ENCODE results near the gene HDDC2.

- TF ChIP-seq CEBPZ (IDR thresholded peaks at IDR 0.05; ENCODE audit: borderline replicate concordance, low read depth, low read length), result no peak
- TF ChIP-seq NCOA4 (IDR thresholded peaks at IDR 0.05; ENCODE audit: partially characterized antibody), result no peak
- TF ChIP-seq CTCF (IDR thresholded peaks at IDR 0.05 in 2 of 3, conservative IDR thresholded peaks at IDR 0.05 in 1 of 3; ENCODE audit: insufficient read depth in 2 of 3, low read depth in 1 of 3, low read length in 3 of 3), result peak; percentile 93 to 96 (median 96)
- TF ChIP-seq FOXJ3 (CRISPR knock-in tag; IDR thresholded peaks at IDR 0.05), result no peak
- no peak for TF ChIP-seq ZNF766 (CRISPR knock-in tag; conservative IDR thresholded peaks at IDR 0.05)
- TF ChIP-seq MAZ (CRISPR knock-in tag; conservative IDR thresholded peaks at IDR 0.05 in 1 of 2, IDR thresholded peaks at IDR 0.05 in 1 of 2), result peak in 1 of 2 experiments; percentile 61; a peak in 2 of 4 replicates
- TF ChIP-seq KLF1 (tag; IDR thresholded peaks at IDR 0.05), result no peak
- no peak for TF ChIP-seq HDAC2 (IDR thresholded peaks at IDR 0.05)
- TF ChIP-seq ZKSCAN8 (CRISPR knock-in tag; IDR thresholded peaks at IDR 0.05), result no peak
- no peak for TF ChIP-seq EZH2 (IDR thresholded peaks at IDR 0.05; ENCODE audit: borderline replicate concordance, low read depth, low read length)
- TF ChIP-seq ZNF512 (tag; IDR thresholded peaks at IDR 0.05), result no peak
- no peak for TF ChIP-seq MTA1 (IDR thresholded peaks at IDR 0.05; ENCODE audit: borderline replicate concordance)
Observed at GRCh38 chr6:125314009-125314581, 12.3 kb upstream of the HDDC2 start.
